ENCODE data around the gene STPG1. TPM values are rescaled to one million over a fixed set of nuclear protein-coding genes. Genes with fewer than 3 reads are reported as not detected.

STPG1 gene
- total and polyA plus RNA-seq, 9 of the 15 experiments (the other 6 are each of a cell fraction or from before 2014, with no cell fraction given), result 5.0 to 11.9 (median 8.3) TPM

GRCh38 chr1:24415334-24415909 lies 1.8 kb upstream of the STPG1 start, which contains the start of gene NIPAL3 (continued):
- TF ChIP-seq ARID2 (IDR thresholded peaks at IDR 0.05) (no peak), MCM5 (IDR thresholded peaks at IDR 0.05; ENCODE audit: low read depth) (no peak), TCFL5 (CRISPR knock-in tag; conservative IDR thresholded peaks at IDR 0.05) (no peak), HMG20A (CRISPR knock-in tag; conservative IDR thresholded peaks at IDR 0.05) (no peak), E4F1 (CRISPR knock-in tag; IDR thresholded peaks at IDR 0.05; ENCODE audit: borderline replicate concordance) (no peak), IRF9 (tag; IDR thresholded peaks at IDR 0.05) (no peak), CSDE1 (IDR thresholded peaks at IDR 0.05) (no peak), CXXC5 (CRISPR knock-in tag; IDR thresholded peaks at IDR 0.05) (peak; percentile 53), NCOA4 (IDR thresholded peaks at IDR 0.05; ENCODE audit: partially characterized antibody) (no peak), SUPT5H (IDR thresholded peaks at IDR 0.05) (peak; percentile 58; the same call in 1 of the 2 replicates), TCF7L2 (IDR thresholded peaks at IDR 0.05; ENCODE audit: low read depth, low read length) (no peak), ZFP36 (IDR thresholded peaks at IDR 0.05; ENCODE audit: low read depth, low read length, partially characterized antibody) (peak; percentile 14), ZNF764 (CRISPR knock-in tag; IDR thresholded peaks at IDR 0.05; ENCODE audit: low read depth) (no peak), MXD1 (CRISPR knock-in tag; IDR thresholded peaks at IDR 0.05; ENCODE audit: borderline replicate concordance, poor library complexity, severe bottlenecking) (no peak), TRIM24 (IDR thresholded peaks at IDR 0.05) (no peak), HMGN3 (IDR thresholded peaks at IDR 0.05; ENCODE audit: borderline replicate concordance, extremely low read depth, insufficient read length, low read depth, low read length) (peak; percentile 66), TAL1 (IDR thresholded peaks at IDR 0.05) (no peak), NR0B1 (IDR thresholded peaks at IDR 0.05; ENCODE audit: partially characterized antibody) (no peak), GTF2E2 (tag; IDR thresholded peaks at IDR 0.05) (no peak), PHF20 (IDR thresholded peaks at IDR 0.05; ENCODE audit: partially characterized antibody) (no peak), MECOM (CRISPR knock-in tag; IDR thresholded peaks at IDR 0.05) (no peak), OTX1 (CRISPR knock-in tag; IDR thresholded peaks at IDR 0.05) (no peak), ATF1 (CRISPR knock-in tag; IDR thresholded peaks at IDR 0.05) (no peak), ATF1 (tag; IDR thresholded peaks at IDR 0.05) (peak; percentile 87), SAP30 (IDR thresholded peaks at IDR 0.05; ENCODE audit: borderline replicate concordance, insufficient read depth, low read depth, low read length, poor library complexity, severe bottlenecking) (no peak), ZNF75A (CRISPR knock-in tag; IDR thresholded peaks at IDR 0.05) (no peak), KDM1A (IDR thresholded peaks at IDR 0.05) (peak in 1 of 2 experiments; percentile 63; a peak in 1 of 4 replicates)
